ENCODE data around the gene CREB3L1. TPM values are rescaled to one million over a fixed set of nuclear protein-coding genes. Genes with fewer than 3 reads are reported as not detected.

The CREB3L1 gene
- total RNA-seq, 6 experiments from 2014 or later = 282 to 328 (median 310) TPM

DNA sequence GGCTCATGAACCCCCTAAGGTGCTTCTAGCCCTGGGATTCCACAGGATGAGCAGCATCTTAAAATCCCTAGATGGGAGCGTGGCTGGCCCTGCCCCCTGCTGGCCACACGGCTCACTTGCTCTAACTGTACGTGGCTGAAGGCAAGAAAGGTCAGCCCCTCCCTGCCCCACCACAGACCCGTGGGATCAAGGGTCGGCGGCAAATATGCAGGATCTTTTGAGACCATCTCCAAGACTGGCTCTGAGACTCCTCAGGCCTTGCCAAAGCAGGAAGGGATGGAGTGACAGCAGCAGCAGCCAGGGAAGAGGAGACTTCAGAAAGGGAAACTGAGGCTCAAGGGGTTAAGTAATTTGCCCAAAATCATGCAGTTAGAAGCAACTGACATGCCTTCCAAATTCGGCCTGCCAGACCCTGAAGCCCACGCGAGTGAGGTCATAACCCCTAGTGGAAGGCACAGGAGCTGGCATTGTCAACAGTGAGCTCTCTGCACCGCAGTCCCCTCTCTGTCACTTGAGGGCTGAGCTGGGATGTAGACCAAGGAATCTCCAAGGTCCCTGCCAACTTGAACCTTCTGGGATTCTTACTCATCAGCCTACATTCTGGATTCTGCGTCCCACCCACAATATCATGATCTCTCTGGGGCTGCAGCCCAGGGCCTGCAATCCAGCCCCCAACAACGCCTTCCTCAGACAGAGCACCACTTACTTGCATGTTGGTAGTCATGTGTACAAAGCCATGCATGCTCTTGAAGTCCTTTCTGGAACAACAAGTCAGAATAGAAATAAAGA lies 31.4 kb downstream of the CREB3L1 start:
- TF ChIP-seq, protein P1, sequence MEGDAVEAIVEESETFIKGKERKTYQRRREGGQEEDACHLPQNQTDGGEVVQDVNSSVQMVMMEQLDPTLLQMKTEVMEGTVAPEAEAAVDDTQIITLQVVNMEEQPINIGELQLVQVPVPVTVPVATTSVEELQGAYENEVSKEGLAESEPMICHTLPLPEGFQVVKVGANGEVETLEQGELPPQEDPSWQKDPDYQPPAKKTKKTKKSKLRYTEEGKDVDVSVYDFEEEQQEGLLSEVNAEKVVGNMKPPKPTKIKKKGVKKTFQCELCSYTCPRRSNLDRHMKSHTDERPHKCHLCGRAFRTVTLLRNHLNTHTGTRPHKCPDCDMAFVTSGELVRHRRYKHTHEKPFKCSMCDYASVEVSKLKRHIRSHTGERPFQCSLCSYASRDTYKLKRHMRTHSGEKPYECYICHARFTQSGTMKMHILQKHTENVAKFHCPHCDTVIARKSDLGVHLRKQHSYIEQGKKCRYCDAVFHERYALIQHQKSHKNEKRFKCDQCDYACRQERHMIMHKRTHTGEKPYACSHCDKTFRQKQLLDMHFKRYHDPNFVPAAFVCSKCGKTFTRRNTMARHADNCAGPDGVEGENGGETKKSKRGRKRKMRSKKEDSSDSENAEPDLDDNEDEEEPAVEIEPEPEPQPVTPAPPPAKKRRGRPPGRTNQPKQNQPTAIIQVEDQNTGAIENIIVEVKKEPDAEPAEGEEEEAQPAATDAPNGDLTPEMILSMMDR (IDR thresholded peaks at IDR 0.05) = peak; percentile 97
- H3K27ac Mint-ChIP-seq = peak overlapping the region; percentile 73
- DNase-seq = peak; percentile 53
- no peak overlapping the region; the same call in 1 of the 2 replicates for H3K4me3 Mint-ChIP-seq
- peaks cover 27% of the 10 kb centered on the region for H3K36me3 Mint-ChIP-seq (ENCODE audit: low read depth)
- no peaks in the 10 kb centered on the region for H3K9me3 Mint-ChIP-seq
- peaks cover 38% of the 10 kb centered on the region for H3K4me1 Mint-ChIP-seq (ENCODE audit: low read depth)
- H3K27me3 Mint-ChIP-seq (ENCODE audit: insufficient read depth) = peaks cover 2% of the 10 kb centered on the region

GRCh38 chr11:46309814-46310259 lies 32.4 kb downstream of the CREB3L1 start:
- H3K9me3 Mint-ChIP-seq = no peaks in the 10 kb centered on the region
- H3K27me3 Mint-ChIP-seq (ENCODE audit: insufficient read depth) = peaks cover 2% of the 10 kb centered on the region
- peak overlapping the region; percentile 39 for H3K27ac Mint-ChIP-seq
- peaks cover 39% of the 10 kb centered on the region for H3K4me1 Mint-ChIP-seq (ENCODE audit: low read depth)
- no peak overlapping the region for H3K4me3 Mint-ChIP-seq
- no peak for DNase-seq
- TF ChIP-seq, protein P1 (IDR thresholded peaks at IDR 0.05) = no peak
- H3K36me3 Mint-ChIP-seq (ENCODE audit: low read depth) = peaks cover 29% of the 10 kb centered on the region

DNA sequence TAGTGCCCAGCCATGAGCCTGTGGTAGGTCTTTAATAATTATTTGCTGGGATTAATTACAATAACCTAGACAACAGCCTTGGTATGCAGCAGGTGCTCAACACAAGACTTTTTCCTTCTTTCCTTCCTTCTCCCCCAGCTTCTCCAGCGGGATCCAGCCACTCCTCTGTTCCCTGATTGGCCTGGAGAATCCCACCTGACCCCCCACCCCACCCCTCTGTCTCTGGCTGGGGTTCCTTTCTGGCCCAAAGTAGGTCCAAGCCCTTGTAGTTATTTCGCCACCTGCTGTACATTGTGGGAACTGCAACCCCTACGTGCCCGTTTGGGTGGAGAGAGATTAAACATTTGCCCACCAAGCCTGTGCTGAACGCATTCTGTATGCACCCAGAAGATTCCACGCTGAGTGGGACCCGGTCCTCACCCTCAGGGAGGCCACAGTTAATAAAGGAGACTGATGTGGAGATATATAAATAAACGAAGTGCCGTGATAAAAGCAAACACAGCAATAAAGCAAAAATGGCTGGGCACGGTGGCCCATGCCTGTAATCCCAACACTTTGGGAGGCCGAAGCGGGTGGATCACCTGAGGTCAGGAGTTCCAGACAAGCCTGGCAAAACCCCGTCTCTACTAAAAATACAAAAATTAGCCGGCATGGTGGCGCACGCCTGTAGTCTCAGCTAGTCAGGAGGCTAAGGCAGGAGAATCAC lies 37.7 kb downstream of the CREB3L1 start:
- Mint-ChIP-seq H3K27ac (peak overlapping the region; percentile 62), H3K27me3 (ENCODE audit: insufficient read depth) (peaks cover 12% of the 10 kb centered on the region), H3K4me1 (ENCODE audit: low read depth) (peaks cover 12% of the 10 kb centered on the region), H3K9me3 (no peaks in the 10 kb centered on the region), H3K4me3 (no peak overlapping the region), H3K36me3 (ENCODE audit: low read depth) (peaks cover 25% of the 10 kb centered on the region)
- peak; percentile 73 for DNase-seq
- TF ChIP-seq, protein P1 (IDR thresholded peaks at IDR 0.05) = peak; percentile 97

DNA sequence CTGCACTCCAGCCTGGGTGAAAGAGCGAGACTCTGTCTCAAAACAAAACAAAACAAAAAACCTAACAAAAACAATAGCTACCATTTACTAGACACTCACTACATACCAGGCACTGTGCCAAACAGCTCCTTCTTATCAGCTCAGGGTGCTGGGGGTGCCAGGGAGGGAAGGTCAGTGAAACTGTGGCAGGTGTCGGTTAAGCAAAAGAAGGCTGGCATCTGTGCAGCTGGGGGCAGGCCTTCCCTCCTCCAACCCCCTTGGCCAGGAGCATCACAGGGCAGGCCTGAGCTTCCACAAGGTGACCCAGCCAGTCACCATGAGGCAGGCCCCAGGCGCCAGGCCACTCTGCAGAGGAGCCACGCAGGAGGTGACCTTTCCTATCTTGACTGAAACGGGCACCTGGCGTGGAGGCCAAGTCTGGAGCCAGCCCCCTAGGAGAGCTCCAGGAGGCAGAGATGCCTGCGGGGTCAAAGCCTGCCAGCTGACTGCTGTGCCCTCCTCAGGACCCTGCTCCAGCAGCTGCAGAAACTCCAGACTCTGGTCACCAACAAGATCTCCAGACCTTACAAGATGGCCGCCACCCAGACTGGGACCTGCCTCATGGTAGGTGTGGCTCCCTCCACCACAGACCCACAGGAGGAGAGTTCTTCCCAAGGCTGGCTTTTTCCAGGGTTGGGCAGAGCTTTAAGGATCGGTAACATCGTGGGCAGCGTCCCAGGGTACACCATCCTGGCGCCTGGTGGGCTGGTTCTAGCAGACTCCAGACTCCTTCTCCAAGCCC lies 38.5 kb downstream of the CREB3L1 start:
- no peak for DNase-seq
- H3K27me3 Mint-ChIP-seq (ENCODE audit: insufficient read depth) = peaks cover 12% of the 10 kb centered on the region
- no peak overlapping the region for H3K4me3 Mint-ChIP-seq
- no peaks in the 10 kb centered on the region for H3K9me3 Mint-ChIP-seq
- peaks cover 8% of the 10 kb centered on the region for H3K4me1 Mint-ChIP-seq (ENCODE audit: low read depth)
- H3K36me3 Mint-ChIP-seq (ENCODE audit: low read depth) = peaks cover 30% of the 10 kb centered on the region
- TF ChIP-seq, protein P1 (IDR thresholded peaks at IDR 0.05) = no peak
- H3K27ac Mint-ChIP-seq = no peak overlapping the region

DNA sequence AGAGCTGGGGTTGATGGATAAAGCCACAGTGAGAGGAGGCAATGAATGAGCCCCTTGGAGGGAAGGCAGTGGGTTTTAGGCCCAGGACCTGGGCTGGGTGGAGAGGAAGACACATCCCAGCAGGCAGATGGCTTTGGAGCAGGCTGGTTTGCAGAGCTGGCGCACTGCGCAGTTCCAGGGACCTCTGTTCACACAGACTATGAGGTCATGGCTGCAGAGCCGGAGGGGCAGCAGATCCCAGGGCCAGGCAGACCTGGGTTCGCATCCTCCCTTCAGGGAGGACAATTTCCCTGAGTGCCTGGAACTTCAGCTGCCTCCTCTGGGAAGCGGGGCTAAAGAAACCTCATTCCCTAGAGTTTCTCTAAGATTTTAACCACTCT lies 41.6 kb downstream of the CREB3L1 start:
- no peak overlapping the region for H3K27ac Mint-ChIP-seq
- H3K4me3 Mint-ChIP-seq = no peak overlapping the region
- H3K9me3 Mint-ChIP-seq = no peaks in the 10 kb centered on the region
- H3K27me3 Mint-ChIP-seq (ENCODE audit: insufficient read depth) = peaks cover 10% of the 10 kb centered on the region
- peaks cover 40% of the 10 kb centered on the region for H3K36me3 Mint-ChIP-seq (ENCODE audit: low read depth)
- no peak for DNase-seq
- TF ChIP-seq, protein P1 (IDR thresholded peaks at IDR 0.05) = no peak
- peaks cover 13% of the 10 kb centered on the region for H3K4me1 Mint-ChIP-seq (ENCODE audit: low read depth)

Data from HFFc6 (cell line).